GM18873 (cell line): ENCODE measurements around the gene MRPL42.
"Not testable (repeated sequence)": the region's sequence is repeated elsewhere in the genome, so short reads cannot be mapped to it uniquely, and the experiment has no call there.

Source experiments
- ATAC-seq: cut with Tn5 transposase; IDR thresholded peaks from one replicate; pipeline ENCODE4 v1.9.1; 2021; ENCODE audit warnings: mild to moderate bottlenecking, moderate library complexity, moderate number of reproducible peaks; ENCODE audit not compliant: unreplicated experiment, low FRiP score

Gene MRPL42

DNA sequence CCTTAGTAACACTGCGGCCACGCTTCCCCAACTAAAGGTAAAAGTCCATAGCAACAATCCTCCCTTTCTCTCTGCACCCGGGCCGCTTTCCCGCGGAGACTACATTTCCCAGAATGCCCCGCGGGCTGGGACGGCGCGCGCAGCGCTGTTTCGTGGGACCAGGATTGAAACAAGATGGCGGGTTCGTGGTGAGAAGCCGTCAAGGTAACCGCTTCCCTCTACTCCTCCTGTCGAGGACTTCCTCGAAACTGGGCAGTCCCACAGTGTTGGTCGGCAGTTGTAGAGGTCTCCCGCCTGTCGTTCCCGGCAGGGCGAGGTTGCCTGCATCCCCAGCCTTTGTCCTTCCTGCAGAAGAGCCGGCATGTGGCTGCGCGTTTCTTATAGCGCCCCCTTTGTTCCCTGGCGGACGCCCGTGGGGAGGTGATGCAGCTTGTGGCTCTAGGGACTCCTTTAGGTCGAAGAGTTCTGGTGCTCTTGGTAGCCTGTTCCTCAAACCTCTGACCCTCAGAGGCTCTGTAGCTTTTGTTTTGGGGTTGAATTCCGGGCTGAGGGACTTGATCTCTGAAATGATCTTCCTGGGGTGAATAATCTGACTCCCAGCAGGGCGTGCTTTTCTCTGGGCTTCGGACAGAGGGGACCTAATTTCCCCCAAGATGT, at the start of gene MRPL42:
Gene MRPL42, plus strand, starts transcription at position 164 of the 657 bp plus-strand sequence. CDS start 1,772 bp downstream, outside the sequence.
- ATAC-seq = peak; percentile 79

DNA sequence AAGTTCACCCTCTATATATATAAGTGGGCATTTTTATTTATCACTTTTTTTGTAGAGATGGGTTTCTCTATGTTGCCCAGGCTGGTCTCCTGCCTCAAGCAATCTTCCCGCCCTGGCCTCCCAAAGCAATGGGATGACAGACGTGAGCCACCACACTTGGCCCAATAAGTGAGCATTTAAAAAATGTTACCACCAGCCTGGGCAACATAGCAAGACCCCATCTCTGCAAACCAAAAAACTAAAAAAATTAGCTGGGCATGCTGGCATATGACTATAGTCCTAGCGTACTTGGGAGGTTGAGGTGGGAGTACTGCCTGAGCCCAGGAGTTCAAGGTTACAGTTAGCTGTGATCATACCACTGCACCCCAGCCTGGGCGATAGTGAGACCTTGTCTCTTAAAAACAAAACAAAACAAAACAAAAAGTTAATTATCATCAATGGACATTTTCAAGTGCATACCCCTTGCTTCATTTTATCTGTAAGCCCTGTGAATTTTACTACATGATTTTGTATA, 49.3 kb upstream of the MRPL42 start:
- no peak for ATAC-seq

DNA sequence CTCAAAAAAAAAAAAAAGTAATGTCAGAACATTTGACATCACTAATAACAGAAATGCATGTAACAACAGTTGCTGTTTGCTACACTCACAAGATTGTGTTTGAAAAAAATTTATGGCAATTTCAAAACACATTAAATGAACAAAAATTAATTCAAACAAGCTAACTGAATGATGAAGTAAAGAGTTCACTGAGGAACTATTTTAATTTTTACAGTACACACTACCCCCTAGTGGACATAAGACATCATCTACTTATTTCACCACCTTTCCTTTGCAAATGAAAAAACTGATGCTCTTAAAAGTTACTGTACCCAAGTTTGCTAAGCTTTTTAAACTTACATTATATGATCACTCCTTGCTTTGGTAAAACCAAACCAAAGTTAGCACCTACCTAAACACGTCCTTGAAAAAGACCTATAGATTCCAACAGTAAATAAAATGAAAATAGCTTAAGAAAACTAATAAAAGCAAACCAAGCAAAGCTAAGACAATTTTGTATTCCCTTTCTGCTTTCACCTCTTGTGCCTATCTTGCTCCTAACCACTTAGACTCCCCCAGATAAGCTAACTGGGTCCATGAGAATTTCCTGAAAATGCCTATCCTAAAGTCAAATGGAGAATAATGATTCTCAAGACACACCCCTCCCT, 47.8 kb upstream of the MRPL42 start:
- peak; percentile 43 for ATAC-seq

DNA sequence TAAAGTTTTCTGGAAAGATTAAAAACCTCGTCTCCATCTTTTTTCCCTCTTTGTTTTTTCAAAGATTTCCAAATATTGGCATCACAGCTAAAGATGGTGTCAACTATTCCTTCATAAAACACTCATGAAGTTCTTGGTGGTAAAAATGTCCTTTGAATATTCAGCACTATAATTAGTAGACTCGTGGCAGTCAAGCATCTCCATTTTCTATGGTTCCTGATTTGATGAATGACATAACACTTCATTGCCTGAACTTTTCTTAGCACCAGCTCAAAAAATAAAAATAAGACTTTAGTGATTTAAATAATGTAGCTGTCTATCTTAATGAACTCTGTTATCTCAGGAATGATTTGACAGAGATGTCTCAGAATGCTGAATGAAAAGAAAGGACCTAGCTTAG, 45.3 kb upstream of the MRPL42 start:
- no peak for ATAC-seq

DNA sequence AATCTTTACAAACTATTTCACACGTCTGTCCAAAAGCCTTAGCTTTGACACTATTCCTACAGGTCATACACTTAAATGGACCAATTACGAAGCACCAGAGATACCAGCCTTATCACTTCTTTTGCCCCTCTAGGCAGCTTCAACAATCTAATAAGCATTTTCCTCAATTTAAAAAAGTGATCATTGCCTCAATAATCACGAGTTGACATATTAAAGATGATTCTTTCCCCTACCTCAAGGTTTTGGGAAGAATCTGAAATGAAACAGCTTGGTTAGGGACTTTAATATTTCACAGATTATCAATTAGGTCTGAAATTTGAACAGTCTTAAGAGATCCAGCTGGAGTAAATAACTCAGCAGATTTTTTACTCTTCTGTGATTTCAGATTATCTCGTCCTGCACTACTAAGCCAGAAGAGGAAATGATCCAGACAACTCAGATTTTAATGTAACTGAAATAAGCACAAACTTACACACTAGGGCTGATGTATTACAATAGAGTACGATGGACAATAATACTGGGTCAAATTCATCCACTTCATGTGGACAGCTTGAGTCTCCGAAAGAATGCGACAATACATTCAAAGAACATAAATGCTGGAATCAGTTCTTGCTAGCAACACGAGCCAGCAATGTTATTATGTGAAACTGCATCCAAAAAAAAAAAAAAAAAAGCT, 41.4 kb upstream of the MRPL42 start:
- no peak for ATAC-seq

DNA sequence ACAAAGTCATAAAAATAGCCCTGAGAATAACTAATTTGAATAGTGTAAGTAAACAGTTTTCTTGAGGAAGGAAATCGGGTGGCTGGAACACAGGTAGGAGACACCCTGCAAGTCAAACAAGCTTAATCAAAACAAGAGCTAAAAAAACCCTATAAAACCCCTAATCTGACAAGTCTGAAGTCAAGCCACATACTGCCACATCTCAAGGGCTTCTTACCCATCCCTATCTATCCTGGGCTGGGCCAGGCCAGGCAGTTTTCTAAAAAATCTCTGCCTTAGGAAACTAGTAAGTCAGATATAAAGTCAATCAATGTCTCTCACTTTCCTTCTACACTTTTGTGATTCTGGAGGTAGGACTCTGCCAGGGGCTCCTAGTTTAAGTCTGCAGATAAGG, 40.9 kb upstream of the MRPL42 start:
- ATAC-seq = no peak

DNA sequence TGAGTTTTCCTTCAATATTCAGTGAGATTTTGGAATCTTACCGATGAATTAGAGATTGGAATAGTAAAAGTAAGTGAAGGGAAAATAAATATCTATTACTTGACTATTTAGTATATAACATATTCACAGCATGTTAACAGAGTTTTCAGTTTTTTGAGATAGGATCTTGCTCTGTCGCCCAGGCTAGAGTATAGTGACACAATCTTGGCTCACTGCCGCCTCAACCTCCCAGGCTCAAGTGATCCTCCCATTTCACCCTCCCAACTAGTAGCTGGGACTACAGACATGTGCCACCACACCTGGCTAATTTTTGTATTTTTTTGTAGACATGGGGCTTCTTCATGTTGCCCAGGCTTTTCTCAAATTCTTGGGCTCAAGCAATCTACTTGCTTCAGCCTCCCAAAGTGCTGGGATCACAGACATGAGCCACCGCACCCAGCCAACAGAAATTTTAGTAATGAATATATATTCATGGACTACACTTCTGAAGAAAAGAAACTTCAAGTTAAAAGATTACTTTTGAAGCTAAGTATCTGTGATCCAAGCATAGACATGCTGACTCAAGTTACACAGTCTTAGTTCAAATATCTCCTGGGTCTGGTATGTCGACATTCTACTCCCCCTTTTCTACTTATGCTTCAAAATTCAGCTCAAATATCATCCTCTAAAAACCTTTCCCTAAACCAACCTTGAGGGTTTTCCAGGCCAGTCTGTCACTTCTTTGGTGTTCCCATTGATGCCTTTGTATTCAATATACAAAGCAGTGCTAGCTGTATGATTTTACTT, 39.3 kb upstream of the MRPL42 start:
- ATAC-seq = no peak

DNA sequence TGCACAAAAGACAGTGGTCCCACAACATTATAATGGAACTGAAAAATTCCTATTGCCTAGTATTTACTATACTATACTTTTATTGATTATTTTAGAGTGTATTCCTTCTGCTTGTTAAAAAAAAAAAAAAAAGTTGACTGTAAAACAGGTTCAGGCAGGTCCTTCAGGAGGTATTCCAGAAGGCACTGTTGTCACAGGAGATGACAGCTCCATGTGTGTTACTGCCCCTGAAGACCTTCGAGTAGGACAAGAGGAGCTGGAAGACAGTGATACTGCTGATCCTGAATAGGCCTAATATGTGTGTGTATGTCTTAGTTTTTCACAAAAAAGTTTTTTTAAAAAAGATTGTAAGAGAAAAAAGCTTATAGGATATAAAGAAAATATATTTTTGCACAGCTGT, 37.9 kb upstream of the MRPL42 start:
- ATAC-seq = no peak

DNA sequence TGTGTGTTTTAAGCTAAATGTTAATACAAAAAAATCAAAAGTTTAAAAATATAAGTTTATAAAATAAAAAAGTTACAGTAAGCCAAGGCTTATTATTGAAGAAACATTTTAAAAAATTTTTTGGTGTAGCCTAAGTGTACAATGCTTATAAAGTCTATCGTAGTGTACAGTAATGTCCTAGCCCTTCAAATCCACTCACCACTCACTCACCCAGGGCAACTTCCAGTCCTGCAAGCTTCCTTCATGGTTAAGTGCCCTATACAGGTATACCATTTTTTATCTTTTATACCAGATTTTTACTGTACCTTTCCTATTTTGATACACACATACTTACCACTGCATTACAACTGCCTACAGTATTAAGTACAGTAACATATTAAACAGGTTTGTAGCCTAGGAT, 37.5 kb upstream of the MRPL42 start:
- ATAC-seq = no peak

DNA sequence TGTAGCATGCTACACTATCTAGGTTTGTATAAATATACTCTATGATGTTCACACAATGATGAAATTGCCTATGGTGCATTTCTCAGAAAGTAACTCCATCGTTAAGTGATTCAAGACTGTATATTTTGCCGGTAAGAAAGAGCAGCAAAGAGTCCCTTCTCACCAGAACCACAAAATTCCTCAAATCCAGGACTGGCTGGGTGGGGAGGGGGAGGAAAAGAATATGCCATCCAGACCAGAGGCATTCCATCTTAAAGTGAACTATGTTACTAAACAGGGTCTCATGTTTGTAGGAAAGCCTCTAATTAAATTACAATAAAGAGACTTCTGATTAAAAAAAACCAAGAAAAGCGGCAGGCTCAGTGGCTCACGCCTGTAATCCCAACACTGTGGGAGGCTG, 37.0 kb upstream of the MRPL42 start:
- no peak for ATAC-seq

DNA sequence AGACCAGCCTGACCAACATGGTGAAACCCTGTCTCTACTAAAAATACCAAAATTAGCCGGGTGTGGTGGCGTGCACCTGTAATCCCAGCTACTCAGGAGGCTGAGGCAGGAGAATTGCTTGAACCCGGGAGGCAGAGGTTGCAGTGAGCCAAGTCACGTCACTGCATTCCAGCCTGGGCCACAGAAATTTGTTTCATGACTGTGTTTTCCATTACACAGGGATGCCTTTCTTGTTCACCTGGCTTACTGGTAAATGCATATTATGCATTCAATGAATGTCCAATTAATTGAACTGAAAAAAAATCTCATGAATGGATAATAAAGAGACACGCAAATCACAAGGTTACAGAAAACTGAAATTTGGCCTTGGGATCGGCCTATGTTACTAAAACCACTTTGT, 35.3 kb upstream of the MRPL42 start:
- ATAC-seq = not testable (repeated sequence)

DNA sequence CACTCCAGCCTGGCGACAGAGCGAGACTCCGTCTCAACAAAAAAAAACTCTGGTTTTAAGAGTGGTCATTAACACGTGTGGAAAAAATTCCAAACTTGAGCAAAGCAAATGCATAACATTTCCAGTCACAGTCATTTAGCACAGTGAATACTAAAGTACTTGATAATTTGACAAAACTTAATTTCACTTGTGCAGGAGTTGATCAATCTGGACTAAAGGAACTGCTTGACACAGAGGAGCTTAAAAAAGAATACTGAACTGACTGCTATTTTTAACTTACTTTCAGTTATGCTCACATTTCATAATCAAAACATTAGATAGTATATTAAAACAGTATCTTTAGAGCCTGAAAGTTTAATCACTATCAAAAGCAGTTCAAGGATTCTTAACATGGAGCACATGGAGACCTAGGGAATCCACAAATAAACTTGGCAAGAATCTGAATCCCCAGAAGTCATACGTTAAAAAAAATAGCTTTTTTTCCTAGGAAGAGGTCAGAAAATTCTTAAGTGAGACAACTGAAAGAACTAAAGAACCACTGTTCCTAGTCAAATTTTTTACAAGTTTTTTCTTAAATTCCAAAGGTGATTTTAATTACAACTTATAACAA, 33.0 kb upstream of the MRPL42 start:
- no peak for ATAC-seq

DNA sequence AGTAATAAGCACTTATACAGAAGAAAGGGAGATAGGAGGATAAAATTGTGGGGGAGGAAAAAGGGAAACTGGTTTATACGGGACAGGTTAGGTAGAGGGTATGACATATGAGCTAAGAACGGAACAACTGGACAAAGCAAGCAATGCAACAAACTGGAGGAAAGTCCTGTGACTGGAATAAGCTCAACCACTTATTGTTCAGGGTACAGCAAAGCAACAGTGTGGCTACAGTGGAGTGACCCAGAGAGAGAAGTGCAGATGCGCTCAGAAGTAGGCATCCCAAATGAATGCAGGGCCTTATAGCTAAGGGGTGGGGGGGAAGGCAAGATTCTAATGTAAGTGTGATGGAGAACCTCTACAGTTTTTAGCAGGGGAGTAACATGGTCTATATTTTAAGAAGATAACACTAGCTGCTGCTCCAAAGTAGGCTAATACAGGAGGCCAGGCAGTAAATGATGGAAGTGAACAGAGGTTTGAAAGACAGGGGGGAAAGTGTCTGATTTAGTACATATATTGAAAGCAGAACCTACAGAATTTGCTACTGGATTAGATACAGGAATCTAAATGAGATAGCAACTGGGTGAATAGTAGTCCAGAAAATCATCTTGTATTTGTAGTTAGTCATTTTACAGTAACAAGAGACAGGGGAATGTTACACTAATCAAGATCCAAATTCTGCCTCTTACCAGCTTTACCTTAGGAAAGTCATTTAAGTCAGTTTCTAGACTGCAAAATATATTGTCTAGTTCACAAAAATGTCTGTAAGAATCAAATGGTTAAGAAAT, 28.9 kb upstream of the MRPL42 start:
- no peak for ATAC-seq

DNA sequence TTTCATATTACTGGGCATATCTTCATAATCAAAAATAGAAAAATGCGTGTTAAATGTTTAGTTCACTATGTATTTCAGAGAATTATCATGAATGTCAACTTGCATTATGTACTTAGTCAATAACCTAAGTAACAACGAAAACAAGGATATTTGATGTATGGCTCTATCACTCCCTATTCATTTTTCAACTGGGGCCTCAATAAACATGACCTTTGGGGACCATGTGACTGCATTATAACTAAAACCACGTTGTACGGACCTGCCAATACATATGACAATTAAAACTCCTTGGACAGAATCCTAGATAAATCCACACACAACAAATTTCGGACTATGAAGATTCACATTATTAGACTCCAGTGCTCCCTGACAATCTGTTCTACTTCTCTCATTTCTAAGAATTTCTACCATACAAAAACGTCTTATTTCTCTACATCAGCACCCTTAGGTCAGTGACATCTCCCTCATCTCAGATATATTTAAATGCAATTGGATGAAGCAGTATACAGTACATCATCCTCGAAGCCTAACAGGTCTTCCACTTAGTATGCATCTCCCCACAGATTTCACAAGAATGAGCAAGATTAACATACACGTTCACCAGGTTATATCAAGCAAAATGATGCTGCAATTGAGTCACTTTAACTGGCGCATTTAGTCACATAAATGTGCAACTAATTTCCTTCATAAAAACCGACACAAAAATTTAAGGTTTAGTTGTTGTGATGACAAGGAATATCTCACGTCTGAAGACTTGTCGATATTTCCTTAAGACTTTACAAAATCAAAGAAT, 27.1 kb upstream of the MRPL42 start:
- no peak for ATAC-seq

DNA sequence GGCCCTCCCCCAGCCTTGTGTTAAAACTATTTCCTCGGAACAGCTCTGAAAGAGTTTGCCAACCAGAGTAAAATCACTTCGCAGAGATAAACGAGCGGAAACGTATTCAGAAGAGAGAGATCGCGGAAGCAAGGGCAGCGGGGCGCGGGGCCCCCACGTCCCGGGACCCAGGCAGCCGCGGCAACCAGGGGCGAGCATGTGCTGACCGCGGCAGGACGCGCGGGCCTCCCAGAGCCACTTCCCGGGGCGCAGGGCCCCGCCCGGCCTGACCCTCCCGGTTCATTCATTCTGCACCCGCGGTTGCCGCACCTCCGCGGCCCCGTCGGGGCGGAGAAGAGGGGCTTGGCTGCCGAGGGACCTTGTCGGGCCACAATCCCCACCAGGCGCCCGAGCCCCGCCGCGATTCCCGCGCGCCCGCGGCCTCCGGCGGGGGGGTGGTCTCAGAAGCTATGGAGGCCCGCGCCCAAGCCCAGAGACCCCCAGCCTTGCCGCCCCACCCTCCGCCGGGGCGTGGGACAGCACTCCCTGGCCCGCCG, 26.2 kb upstream of the MRPL42 start:
- ATAC-seq = no peak

DNA sequence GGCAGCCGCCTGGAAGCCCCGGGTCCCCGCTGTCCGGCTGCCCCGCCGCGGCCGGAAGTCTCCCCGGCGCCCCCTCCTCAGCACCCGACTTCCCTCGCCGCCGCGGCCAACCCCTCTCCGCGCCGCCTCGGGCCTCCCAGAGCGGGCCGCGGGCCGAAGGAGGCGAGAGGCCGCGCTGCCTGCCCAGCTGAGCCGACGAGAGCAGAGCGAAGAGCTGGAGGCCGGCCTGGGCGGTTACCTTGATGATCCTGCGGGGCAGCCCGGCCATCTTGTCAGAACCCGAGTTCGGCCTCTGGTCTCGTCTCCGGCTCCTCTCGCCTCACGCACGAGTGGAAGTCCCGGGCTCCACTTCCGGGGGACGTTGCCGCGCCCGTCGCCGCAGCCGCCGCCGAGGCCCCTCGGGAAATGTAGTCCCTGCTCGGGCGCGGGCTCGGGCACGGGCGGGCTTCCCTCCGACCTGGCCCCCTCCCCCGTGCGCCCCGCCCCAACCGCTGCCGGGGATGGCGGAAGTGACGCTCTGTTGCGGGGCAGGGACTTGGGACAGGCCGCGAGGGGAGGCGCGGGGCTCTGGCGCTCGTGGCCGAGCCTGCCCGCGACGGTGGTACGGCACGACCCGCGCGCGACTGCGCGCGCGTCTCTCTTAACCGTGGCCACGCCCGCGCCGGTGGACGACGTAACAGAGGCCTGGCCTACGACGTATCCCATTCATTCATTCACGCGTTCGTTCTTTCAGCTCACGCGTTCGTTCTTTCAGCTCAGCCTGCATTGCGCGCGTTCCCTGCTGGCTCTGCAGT, 25.5 kb upstream of the MRPL42 start, which contains the start of gene UBE2N:
Gene UBE2N, minus strand, starts transcription at position 331 of the 794 bp plus-strand sequence. Its CDS starts 63 bp downstream, at position 268.
- ATAC-seq = peak; percentile 66

DNA sequence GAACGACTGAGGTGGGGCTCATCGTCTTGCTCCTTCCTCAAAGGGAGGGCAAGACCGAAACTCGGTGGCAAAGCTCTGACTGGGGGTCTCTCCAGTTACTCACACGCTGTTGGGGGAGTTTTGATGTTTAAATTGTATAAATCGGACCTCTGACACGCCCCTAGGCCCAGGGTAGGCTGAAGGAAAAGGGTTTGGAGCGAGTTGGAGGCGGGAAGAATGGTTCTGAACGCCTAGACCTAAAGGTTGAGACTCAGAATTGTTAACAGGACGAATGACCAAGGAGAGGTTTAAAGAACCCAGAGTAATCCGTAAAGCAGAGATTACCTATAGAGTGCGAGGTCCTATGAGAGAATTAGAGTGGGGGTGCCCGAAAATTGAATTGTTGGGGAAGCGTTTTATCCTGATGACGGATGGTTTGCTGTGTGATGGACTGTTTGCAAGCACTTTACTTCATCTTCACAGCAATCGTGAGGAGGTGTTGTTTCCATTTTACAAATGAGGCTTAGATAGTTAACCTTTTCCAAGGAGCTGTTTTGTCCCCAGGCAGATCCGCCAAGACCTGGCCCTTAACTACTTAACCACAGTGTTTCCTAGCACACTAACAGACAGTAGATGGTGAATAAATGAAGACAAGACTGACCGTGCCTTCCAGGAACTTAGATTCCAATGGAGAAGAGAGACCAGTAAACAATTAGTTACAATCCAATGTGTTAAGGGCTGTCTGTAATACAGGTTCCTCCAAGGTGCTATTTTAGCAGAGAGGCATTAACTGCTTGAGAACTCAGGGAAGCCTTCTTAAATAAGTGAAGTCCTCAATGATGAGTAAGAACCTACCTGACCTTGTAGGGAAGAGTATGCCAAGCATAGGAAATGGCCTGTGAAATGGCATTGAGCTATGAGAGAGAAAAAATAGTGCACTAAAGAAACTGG, 24.6 kb upstream of the MRPL42 start:
- ATAC-seq = no peak
